Measurements from ENCODE around the gene VWA8. TPM values are rescaled to one million over a fixed set of nuclear protein-coding genes. Genes with fewer than 3 reads are reported as not detected.

The VWA8 gene
- total and polyA plus RNA-seq, 9 donors: 4.5 to 25.1 (median 21.0) TPM

GRCh38 chr13:41802684-41803444, 158.0 kb downstream of the VWA8 start:
- TF ChIP-seq, protein P1, sequence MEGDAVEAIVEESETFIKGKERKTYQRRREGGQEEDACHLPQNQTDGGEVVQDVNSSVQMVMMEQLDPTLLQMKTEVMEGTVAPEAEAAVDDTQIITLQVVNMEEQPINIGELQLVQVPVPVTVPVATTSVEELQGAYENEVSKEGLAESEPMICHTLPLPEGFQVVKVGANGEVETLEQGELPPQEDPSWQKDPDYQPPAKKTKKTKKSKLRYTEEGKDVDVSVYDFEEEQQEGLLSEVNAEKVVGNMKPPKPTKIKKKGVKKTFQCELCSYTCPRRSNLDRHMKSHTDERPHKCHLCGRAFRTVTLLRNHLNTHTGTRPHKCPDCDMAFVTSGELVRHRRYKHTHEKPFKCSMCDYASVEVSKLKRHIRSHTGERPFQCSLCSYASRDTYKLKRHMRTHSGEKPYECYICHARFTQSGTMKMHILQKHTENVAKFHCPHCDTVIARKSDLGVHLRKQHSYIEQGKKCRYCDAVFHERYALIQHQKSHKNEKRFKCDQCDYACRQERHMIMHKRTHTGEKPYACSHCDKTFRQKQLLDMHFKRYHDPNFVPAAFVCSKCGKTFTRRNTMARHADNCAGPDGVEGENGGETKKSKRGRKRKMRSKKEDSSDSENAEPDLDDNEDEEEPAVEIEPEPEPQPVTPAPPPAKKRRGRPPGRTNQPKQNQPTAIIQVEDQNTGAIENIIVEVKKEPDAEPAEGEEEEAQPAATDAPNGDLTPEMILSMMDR (IDR thresholded peaks at IDR 0.05): no peak
- no peak for TF ChIP-seq POLR2A (IDR thresholded peaks at IDR 0.05)
- no peak for TF ChIP-seq EP300 (IDR thresholded peaks at IDR 0.05)
- H3K27me3 ChIP-seq: no peaks in the 10 kb centered on the region
- H3K27ac ChIP-seq: no peak overlapping the region
- no peaks in the 10 kb centered on the region for H3K4me1 ChIP-seq (ENCODE audit: insufficient read depth)
- H3K4me3 ChIP-seq: no peak overlapping the region
- intact Hi-C loops (cut with DNase I): no loop called here
- no peaks in the 10 kb centered on the region for H3K36me3 ChIP-seq
- 93 to 100% (median 100%) methylated on average over 1 of the region's 1 CpG for WGBS, 3 donors
- no peaks in the 10 kb centered on the region for H3K9me3 ChIP-seq
- no peak for DNase-seq

DNA sequence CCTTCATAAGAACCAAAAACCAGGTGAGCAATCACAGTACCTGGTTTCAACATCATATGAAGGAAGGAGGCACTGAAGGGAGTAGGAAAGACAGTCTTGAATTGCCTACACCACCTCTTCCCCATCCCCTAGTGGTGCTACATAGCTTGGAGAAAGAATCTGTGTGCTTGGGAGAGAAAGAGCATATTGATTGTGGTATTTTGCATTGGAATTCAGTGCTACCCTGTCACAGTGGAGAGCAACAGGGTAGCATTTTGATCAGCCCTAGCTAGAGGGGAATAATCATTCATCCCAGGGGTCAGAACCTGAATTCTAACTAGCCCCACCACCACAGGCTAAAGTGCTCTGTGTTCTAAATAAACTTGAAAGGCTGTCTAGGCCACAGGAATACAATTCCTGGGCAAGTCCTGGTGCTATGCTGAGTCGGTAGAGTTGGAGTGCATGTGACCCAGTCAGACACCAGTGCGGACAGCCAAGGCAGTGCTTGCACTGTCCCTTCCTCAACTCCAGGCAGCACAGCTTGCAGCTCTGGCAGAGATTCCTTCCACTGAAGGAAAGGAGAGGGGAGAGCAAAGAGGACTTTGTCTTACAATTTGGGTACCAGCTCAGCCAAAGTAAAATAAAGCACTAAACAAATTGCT, 158.7 kb downstream of the VWA8 start:
- intact Hi-C loops (cut with DNase I): no loop called here
- no peaks in the 10 kb centered on the region for H3K36me3 ChIP-seq
- DNase-seq: no peak
- WGBS, 3 donors: 91 to 98% (median 98%) methylated on average over 2 of the region's 2 CpGs
- no peaks in the 10 kb centered on the region for H3K4me1 ChIP-seq (ENCODE audit: insufficient read depth)
- H3K27me3 ChIP-seq: no peaks in the 10 kb centered on the region
- H3K27ac ChIP-seq: no peak overlapping the region
- no peaks in the 10 kb centered on the region for H3K9me3 ChIP-seq
- TF ChIP-seq, protein P1 (IDR thresholded peaks at IDR 0.05): no peak
- no peak for TF ChIP-seq POLR2A (IDR thresholded peaks at IDR 0.05)
- TF ChIP-seq EP300 (IDR thresholded peaks at IDR 0.05): no peak
- H3K4me3 ChIP-seq: no peak overlapping the region

DNA sequence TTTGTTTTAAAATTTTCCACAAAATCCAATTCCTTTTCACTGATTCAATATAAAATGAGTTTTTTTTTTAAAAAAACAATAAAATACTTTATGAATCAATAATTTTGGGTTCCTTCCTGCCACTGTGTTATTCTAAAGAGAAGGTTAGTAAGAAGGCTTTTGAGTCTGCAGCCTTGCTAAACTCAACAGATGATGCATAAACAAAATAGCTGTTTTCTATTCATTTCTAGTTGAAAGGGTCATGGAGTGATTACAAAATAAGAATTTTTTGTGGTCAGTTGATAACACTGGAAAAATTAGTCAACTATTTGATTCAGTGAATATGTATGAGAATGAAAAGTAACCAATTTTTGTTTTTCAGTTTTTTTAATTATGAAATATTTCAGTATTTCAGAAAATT, 169.9 kb downstream of the VWA8 start:
- TF ChIP-seq POLR2A (IDR thresholded peaks at IDR 0.05) (no peak), EP300 (IDR thresholded peaks at IDR 0.05) (no peak)
- TF ChIP-seq, protein P1 (IDR thresholded peaks at IDR 0.05): no peak
- no peak for DNase-seq
- H3K27ac ChIP-seq: no peak overlapping the region
- H3K27me3 ChIP-seq: no peaks in the 10 kb centered on the region
- no peak overlapping the region for H3K4me3 ChIP-seq
- H3K36me3 ChIP-seq: no peaks in the 10 kb centered on the region
- H3K4me1 ChIP-seq (ENCODE audit: insufficient read depth): no peaks in the 10 kb centered on the region
- intact Hi-C loops (cut with DNase I): no loop called here
- H3K9me3 ChIP-seq: no peaks in the 10 kb centered on the region

DNA sequence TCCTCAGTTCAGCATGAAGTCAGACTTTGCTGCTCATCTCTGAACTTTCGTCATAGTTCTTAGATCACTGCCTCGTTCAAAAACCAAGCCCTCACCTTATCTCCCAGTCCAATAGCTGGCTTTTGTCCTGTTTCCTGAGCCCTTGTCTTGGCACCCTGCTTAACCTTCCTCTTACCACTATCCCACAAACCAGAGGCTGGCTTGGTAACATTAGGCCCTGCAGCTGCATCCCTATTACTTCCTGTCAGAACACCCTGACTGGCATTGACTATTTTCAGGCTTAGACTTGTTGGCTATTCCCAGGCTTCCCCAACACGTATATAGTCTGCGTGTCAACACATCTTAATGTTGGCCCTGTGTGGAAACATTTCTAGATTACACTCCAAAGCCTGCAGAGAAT, 172.4 kb downstream of the VWA8 start:
- Histone ChIP-seq H3K4me3 (no peak overlapping the region), H3K27ac (no peak overlapping the region), H3K27me3 (no peaks in the 10 kb centered on the region), H3K4me1 (ENCODE audit: insufficient read depth) (no peaks in the 10 kb centered on the region), H3K36me3 (no peaks in the 10 kb centered on the region), H3K9me3 (no peaks in the 10 kb centered on the region)
- no peak for DNase-seq
- 78 to 89% (median 79%) methylated on average over 4 of the region's 4 CpGs for WGBS, 3 donors
- TF ChIP-seq EP300 (IDR thresholded peaks at IDR 0.05) (no peak), POLR2A (IDR thresholded peaks at IDR 0.05) (no peak)
- TF ChIP-seq, protein P1 (IDR thresholded peaks at IDR 0.05): no peak
- intact Hi-C loops (cut with DNase I): no loop called here
